ENCODE results near the gene ACAA2.

The ACAA2 gene

DNA sequence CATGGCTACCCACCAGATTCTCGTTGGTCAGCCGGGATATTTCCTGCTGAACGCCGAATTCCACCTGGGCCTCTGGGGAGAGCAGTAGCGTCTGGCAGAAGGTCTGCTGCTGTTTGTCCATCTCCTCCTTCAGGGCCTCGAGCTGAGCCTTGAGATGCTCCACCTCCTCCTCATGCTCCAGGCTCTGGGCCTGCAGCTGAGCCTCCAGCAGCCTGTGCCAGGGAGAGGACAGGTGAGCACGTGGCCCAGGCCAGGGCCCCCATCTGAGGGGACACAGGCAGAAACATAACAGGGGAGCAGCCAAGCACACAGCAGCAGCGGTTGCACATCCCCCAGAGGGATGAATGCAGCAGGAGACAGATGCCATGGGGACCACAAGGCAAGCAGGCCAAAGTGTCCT is 40.1 kb upstream of the ACAA2 start:
- H3K36me3 ChIP-seq (ENCODE audit: control insufficient read depth, low read depth, low read length): no peaks in the 10 kb centered on the region
- H3K9me3 ChIP-seq (ENCODE audit: control insufficient read depth, low read depth, low read length): no peaks in the 10 kb centered on the region
- H3K27ac ChIP-seq (ENCODE audit: low read length): no peak overlapping the region
- H3K27me3 ChIP-seq (ENCODE audit: control insufficient read depth, insufficient read depth, low read length): no peaks in the 10 kb centered on the region
- no peak overlapping the region for H3K9ac ChIP-seq (ENCODE audit: low read length)
- peaks cover 4% of the 10 kb centered on the region for H3K4me1 ChIP-seq (ENCODE audit: control insufficient read depth, low read depth, low read length)
- H3K4me3 ChIP-seq (ENCODE audit: low read length): no peak overlapping the region

DNA sequence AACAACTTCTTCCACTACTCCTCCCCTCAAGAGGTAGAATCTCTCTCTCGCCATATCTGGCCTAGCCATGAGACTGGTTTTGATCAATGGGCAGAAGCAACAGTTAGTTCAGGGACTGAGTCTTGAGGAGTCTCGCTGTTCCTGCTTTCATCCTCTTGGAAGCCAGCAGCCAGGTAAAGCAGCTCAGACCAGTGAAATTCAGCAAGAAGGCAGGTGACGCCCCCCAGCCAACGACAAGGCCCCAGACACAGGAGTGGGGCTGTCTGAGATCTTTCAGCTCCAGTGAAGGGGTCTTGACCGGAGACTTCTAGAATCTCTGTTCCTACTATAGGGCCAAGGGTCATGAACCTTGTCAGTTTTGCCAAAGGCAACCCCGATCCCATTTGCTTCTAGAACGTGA is 39.7 kb upstream of the ACAA2 start:
- Histone ChIP-seq H3K9me3 (ENCODE audit: control insufficient read depth, low read depth, low read length) (no peaks in the 10 kb centered on the region), H3K4me3 (ENCODE audit: low read length) (no peak overlapping the region), H3K4me1 (ENCODE audit: control insufficient read depth, low read depth, low read length) (peaks cover 3% of the 10 kb centered on the region), H3K27me3 (ENCODE audit: control insufficient read depth, insufficient read depth, low read length) (no peaks in the 10 kb centered on the region), H3K36me3 (ENCODE audit: control insufficient read depth, low read depth, low read length) (no peaks in the 10 kb centered on the region), H3K27ac (ENCODE audit: low read length) (no peak overlapping the region), H3K9ac (ENCODE audit: low read length) (no peak overlapping the region)

DNA sequence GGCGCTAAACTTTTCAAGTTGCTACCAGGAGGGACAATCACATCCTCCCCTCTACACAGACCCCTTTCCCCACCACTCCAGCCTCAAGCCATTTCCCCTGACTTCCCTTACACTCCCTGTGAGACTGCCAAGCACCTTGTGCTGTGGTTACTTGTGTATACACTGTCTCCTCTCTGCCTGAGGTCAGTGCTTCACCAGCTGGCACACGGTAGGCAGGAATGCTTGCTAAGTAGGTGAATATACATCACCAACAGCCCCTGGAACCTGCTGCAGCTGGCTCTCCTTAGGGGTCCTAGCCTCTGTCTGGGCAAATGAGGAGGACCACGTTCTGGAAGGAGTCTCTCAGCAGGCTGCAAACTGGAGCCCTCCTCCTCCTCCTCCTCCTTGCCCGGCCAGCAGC is 38.3 kb upstream of the ACAA2 start:
- no peak overlapping the region for H3K27ac ChIP-seq (ENCODE audit: low read length)

GRCh38 chr18:49850636-49851035 is 37.3 kb upstream of the ACAA2 start:
- Histone ChIP-seq H3K27me3 (ENCODE audit: control insufficient read depth, insufficient read depth, low read length) (no peaks in the 10 kb centered on the region), H3K9ac (ENCODE audit: low read length) (no peak overlapping the region), H3K36me3 (ENCODE audit: control insufficient read depth, low read depth, low read length) (no peaks in the 10 kb centered on the region), H3K9me3 (ENCODE audit: control insufficient read depth, low read depth, low read length) (no peaks in the 10 kb centered on the region), H3K4me1 (ENCODE audit: control insufficient read depth, low read depth, low read length) (peaks cover 13% of the 10 kb centered on the region), H3K4me3 (ENCODE audit: low read length) (no peak overlapping the region), H3K27ac (ENCODE audit: low read length) (no peak overlapping the region)

More for the DNA sequence above, 38.3 kb upstream of the ACAA2 start:
- Histone ChIP-seq H3K4me3 (ENCODE audit: low read length) (no peak overlapping the region), H3K4me1 (ENCODE audit: control insufficient read depth, low read depth, low read length) (peaks cover 3% of the 10 kb centered on the region), H3K9me3 (ENCODE audit: control insufficient read depth, low read depth, low read length) (no peaks in the 10 kb centered on the region), H3K36me3 (ENCODE audit: control insufficient read depth, low read depth, low read length) (no peaks in the 10 kb centered on the region), H3K27me3 (ENCODE audit: control insufficient read depth, insufficient read depth, low read length) (no peaks in the 10 kb centered on the region), H3K9ac (ENCODE audit: low read length) (no peak overlapping the region)

DNA sequence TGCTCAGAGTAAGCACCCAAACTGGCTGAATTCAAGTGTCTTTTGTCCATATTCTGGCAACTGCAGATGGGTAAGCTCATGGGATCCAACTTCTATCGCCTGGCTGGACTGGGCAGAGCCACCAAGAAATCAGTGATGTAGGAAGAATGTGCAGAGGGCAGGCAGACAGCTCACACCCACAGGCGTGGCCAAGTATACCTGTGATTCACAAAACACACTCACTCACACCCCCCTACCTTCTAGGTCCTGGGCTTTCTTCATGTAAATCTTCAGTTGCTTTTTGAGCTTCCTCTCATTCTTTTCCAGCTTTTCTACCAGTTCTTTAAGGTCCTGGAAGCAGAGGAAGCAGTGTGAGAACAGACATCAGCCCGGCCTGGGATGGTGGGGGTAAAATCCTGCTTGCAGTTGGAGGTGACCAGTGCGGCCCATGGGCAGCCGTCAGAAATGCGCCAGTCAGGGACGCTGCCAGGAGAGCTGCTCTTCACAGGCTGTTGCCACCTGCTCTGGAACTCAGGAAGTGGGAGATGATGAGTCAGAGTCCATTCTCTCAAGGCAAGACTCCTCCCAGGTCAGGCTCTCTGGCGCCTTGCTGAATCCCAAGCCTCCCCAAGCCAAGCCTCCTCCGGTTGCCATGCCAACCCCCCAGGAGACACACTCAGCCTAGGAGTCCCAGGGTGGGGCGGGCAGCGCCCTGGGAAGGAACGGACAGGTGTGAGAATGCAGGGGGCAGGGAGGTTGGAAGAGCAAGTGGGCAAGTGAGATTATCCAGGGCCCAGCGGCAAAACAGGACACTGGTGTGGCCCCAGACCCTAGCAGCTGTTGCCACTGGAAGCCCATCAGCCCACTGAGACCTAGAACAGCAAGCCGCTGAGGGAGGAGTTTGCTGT is 36.2 kb upstream of the ACAA2 start:
- Histone ChIP-seq H3K36me3 (ENCODE audit: control insufficient read depth, low read depth, low read length) (no peaks in the 10 kb centered on the region), H3K27me3 (ENCODE audit: control insufficient read depth, insufficient read depth, low read length) (no peaks in the 10 kb centered on the region), H3K9me3 (ENCODE audit: control insufficient read depth, low read depth, low read length) (no peaks in the 10 kb centered on the region), H3K4me3 (ENCODE audit: low read length) (no peak overlapping the region), H3K27ac (ENCODE audit: low read length) (no peak overlapping the region), H3K9ac (ENCODE audit: low read length) (no peak overlapping the region), H3K4me1 (ENCODE audit: control insufficient read depth, low read depth, low read length) (peaks cover 18% of the 10 kb centered on the region)

- Histone ChIP-seq H3K36me3 (ENCODE audit: control insufficient read depth, low read depth, low read length) (no peaks in the 10 kb centered on the region), H3K9me3 (ENCODE audit: control insufficient read depth, low read depth, low read length) (no peaks in the 10 kb centered on the region), H3K27me3 (ENCODE audit: control insufficient read depth, insufficient read depth, low read length) (no peaks in the 10 kb centered on the region)
These were observed 34.8 kb upstream of the ACAA2 start for GRCh38 chr18:49848115-49848514.

DNA sequence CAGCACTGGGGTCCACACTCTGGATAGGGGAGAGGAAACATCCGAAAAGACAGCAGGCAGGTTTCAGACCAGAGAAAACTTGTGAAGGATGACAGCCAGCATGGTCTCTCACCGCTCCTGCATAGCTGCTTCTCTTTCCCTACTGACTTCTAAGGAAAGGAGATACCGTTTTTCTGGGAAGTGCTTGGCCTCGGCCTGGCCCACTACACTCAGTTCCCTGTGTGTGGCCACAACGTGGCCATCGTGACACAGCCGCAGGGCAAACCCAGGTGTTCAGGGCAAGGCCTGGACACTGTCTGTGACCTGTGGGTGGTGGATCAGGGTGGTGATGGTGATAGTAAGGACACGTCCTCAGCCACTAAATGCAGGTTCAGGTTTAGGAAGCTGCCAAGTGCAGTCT is 34.2 kb upstream of the ACAA2 start:
- Histone ChIP-seq H3K36me3 (ENCODE audit: control insufficient read depth, low read depth, low read length) (no peaks in the 10 kb centered on the region), H3K9ac (ENCODE audit: low read length) (no peak overlapping the region), H3K4me1 (ENCODE audit: control insufficient read depth, low read depth, low read length) (peaks cover 18% of the 10 kb centered on the region), H3K9me3 (ENCODE audit: control insufficient read depth, low read depth, low read length) (no peaks in the 10 kb centered on the region), H3K4me3 (ENCODE audit: low read length) (no peak overlapping the region), H3K27ac (ENCODE audit: low read length) (no peak overlapping the region), H3K27me3 (ENCODE audit: control insufficient read depth, insufficient read depth, low read length) (no peaks in the 10 kb centered on the region)

More at GRCh38 chr18:49848115-49848514, 34.8 kb upstream of the ACAA2 start:
- Histone ChIP-seq H3K4me3 (ENCODE audit: low read length) (no peak overlapping the region), H3K9ac (ENCODE audit: low read length) (no peak overlapping the region), H3K4me1 (ENCODE audit: control insufficient read depth, low read depth, low read length) (peaks cover 18% of the 10 kb centered on the region), H3K27ac (ENCODE audit: low read length) (no peak overlapping the region)

GRCh38 chr18:49846718-49847470 is 33.6 kb upstream of the ACAA2 start:
- Histone ChIP-seq H3K27me3 (ENCODE audit: control insufficient read depth, insufficient read depth, low read length) (no peaks in the 10 kb centered on the region), H3K4me1 (ENCODE audit: control insufficient read depth, low read depth, low read length) (peaks cover 18% of the 10 kb centered on the region), H3K9ac (ENCODE audit: low read length) (no peak overlapping the region), H3K27ac (ENCODE audit: low read length) (no peak overlapping the region), H3K9me3 (ENCODE audit: control insufficient read depth, low read depth, low read length) (no peaks in the 10 kb centered on the region), H3K36me3 (ENCODE audit: control insufficient read depth, low read depth, low read length) (no peaks in the 10 kb centered on the region), H3K4me3 (ENCODE audit: low read length) (no peak overlapping the region)

DNA sequence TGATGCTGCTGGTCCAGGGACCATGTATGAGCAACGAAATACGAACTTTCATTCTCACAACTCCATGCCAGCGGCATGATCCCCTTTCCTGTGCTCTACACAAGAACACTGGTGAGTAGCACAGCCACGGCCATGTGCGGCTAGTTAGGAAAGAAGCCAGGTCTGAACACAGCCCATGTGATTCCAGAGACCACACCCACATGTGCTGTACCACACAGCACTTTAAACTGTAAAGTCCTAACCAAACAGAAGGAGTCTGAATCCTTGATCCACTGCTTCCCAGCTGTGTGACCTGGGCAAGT is 33.0 kb upstream of the ACAA2 start:
- Histone ChIP-seq H3K9me3 (ENCODE audit: control insufficient read depth, low read depth, low read length) (no peaks in the 10 kb centered on the region), H3K9ac (ENCODE audit: low read length) (no peak overlapping the region), H3K4me3 (ENCODE audit: low read length) (no peak overlapping the region), H3K36me3 (ENCODE audit: control insufficient read depth, low read depth, low read length) (no peaks in the 10 kb centered on the region), H3K27me3 (ENCODE audit: control insufficient read depth, insufficient read depth, low read length) (no peaks in the 10 kb centered on the region), H3K4me1 (ENCODE audit: control insufficient read depth, low read depth, low read length) (peaks cover 18% of the 10 kb centered on the region), H3K27ac (ENCODE audit: low read length) (no peak overlapping the region)

GRCh38 chr18:49845629-49846360 is 32.5 kb upstream of the ACAA2 start:
- H3K36me3 ChIP-seq (ENCODE audit: control insufficient read depth, low read depth, low read length): no peaks in the 10 kb centered on the region
- H3K4me1 ChIP-seq (ENCODE audit: control insufficient read depth, low read depth, low read length): peaks cover 18% of the 10 kb centered on the region
- no peak overlapping the region for H3K27ac ChIP-seq (ENCODE audit: low read length)
- no peaks in the 10 kb centered on the region for H3K27me3 ChIP-seq (ENCODE audit: control insufficient read depth, insufficient read depth, low read length)
- no peak overlapping the region for H3K9ac ChIP-seq (ENCODE audit: low read length)
- H3K4me3 ChIP-seq (ENCODE audit: low read length): no peak overlapping the region
- no peaks in the 10 kb centered on the region for H3K9me3 ChIP-seq (ENCODE audit: control insufficient read depth, low read depth, low read length)

DNA sequence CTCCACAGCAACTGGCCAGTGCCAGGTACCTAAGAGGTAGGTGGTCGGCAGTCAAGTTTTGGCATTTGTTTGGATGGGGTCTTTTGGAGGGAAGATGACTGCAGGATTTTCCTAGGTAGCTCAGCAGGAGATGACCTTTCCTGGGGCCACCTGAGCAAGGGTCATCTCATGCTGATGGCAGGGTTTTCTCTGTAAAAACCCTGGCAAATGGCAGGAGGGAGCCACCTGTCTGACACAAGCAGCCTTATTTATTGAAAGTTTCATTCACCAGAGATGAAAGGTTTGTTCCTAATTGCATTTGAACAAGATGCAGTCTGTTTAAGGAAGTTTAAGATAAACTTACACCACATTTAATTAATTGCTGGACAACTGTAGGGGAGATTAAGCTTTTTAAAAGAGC is 31.6 kb upstream of the ACAA2 start:
- peaks cover 18% of the 10 kb centered on the region for H3K4me1 ChIP-seq (ENCODE audit: control insufficient read depth, low read depth, low read length)
- no peak overlapping the region for H3K4me3 ChIP-seq (ENCODE audit: low read length)
- no peaks in the 10 kb centered on the region for H3K27me3 ChIP-seq (ENCODE audit: control insufficient read depth, insufficient read depth, low read length)
- no peaks in the 10 kb centered on the region for H3K9me3 ChIP-seq (ENCODE audit: control insufficient read depth, low read depth, low read length)
- no peaks in the 10 kb centered on the region for H3K36me3 ChIP-seq (ENCODE audit: control insufficient read depth, low read depth, low read length)
- no peak overlapping the region for H3K27ac ChIP-seq (ENCODE audit: low read length)
- no peak overlapping the region for H3K9ac ChIP-seq (ENCODE audit: low read length)

Measured in iPS-18a (cell line).